Measurements from ENCODE around the gene WAPL. TPM values are rescaled to one million over a fixed set of nuclear protein-coding genes. Genes with fewer than 3 reads are reported as not detected.

WAPL gene
- total and polyA plus RNA-seq, 9 of the 15 experiments (the other 6 are each of a cell fraction or from before 2014, with no cell fraction given): 14.3 to 36.4 (median 25.3) TPM

DNA sequence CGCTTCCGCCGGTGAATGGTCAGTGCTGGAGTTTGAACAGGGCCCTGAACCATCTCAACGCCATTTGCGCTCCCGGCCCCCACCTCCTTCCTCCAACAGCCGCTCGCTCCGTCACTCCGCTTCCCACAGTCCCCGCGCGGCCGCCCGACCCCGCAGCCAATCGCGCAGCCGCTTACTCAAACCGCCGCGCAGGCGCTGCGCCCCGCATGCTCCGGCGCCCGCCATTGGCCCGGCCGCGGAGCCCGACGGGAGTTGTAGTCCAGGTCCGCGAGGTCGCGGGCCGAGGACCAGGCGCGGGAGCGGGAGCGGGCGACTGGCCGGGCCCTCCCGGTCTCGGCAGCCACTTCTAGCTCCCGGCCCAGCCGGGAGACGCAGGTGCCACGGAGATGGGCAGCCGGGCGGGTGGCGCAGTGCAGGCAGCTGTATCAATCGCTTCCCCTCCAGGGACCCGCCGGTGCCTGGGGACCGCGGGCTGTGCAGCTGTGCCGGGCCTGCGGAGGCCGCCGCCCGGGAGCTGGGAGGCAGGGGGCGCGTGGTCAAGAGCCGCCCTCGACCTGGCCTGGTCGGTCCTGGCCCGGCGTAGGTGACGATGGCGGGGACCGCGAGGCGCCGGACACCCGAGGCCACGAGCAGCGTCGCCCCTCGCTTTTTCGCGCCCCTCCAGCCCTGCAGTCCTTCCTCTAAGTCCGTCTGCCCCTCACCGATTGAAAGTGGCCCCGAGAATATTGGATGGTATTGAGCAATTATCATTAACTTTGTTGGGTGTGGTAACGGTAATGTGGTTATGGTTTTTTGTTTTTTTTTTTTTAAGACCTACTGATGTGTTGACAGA lies at the start of gene WAPL (continued):
- TF ChIP-seq, protein P1, sequence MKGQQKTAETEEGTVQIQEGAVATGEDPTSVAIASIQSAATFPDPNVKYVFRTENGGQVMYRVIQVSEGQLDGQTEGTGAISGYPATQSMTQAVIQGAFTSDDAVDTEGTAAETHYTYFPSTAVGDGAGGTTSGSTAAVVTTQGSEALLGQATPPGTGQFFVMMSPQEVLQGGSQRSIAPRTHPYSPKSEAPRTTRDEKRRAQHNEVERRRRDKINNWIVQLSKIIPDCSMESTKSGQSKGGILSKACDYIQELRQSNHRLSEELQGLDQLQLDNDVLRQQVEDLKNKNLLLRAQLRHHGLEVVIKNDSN (CRISPR knock-in tag; IDR thresholded peaks at IDR 0.05): no peak
- TF ChIP-seq CREB1 (IDR thresholded peaks at IDR 0.05): peak; percentile 74
- peak; percentile 85 for TF ChIP-seq CREB1 (CRISPR knock-in tag; IDR thresholded peaks at IDR 0.05)
- TF ChIP-seq NFRKB (IDR thresholded peaks at IDR 0.05; ENCODE audit: low read depth): peak; percentile 19; the same call in 1 of the 2 replicates
- 0 out of 2 replicates have a peak, but pooled peaks have one; percentile 33 for TF ChIP-seq ZNF76 (CRISPR knock-in tag; IDR thresholded peaks at IDR 0.05; ENCODE audit: borderline replicate concordance)
- TF ChIP-seq HOXB6 (CRISPR knock-in tag; IDR thresholded peaks at IDR 0.05; ENCODE audit: borderline replicate concordance): no peak
- no peak for TF ChIP-seq ZNF695 (CRISPR knock-in tag; IDR thresholded peaks at IDR 0.05)
- TF ChIP-seq, protein P2, sequence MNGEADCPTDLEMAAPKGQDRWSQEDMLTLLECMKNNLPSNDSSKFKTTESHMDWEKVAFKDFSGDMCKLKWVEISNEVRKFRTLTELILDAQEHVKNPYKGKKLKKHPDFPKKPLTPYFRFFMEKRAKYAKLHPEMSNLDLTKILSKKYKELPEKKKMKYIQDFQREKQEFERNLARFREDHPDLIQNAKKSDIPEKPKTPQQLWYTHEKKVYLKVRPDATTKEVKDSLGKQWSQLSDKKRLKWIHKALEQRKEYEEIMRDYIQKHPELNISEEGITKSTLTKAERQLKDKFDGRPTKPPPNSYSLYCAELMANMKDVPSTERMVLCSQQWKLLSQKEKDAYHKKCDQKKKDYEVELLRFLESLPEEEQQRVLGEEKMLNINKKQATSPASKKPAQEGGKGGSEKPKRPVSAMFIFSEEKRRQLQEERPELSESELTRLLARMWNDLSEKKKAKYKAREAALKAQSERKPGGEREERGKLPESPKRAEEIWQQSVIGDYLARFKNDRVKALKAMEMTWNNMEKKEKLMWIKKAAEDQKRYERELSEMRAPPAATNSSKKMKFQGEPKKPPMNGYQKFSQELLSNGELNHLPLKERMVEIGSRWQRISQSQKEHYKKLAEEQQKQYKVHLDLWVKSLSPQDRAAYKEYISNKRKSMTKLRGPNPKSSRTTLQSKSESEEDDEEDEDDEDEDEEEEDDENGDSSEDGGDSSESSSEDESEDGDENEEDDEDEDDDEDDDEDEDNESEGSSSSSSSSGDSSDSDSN (IDR thresholded peaks at IDR 0.05; ENCODE audit: borderline replicate concordance in 1 of 2, low read depth in 2 of 2, low read length in 2 of 2): peak; percentile 74; a peak in 1 of 4 replicates
- TF ChIP-seq ZNF436 (CRISPR knock-in tag; IDR thresholded peaks at IDR 0.05): no peak
- TF ChIP-seq, protein P3, sequence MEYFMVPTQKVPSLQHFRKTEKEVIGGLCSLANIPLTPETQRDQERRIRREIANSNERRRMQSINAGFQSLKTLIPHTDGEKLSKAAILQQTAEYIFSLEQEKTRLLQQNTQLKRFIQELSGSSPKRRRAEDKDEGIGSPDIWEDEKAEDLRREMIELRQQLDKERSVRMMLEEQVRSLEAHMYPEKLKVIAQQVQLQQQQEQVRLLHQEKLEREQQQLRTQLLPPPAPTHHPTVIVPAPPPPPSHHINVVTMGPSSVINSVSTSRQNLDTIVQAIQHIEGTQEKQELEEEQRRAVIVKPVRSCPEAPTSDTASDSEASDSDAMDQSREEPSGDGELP (CRISPR knock-in tag; IDR thresholded peaks at IDR 0.05; ENCODE audit: borderline replicate concordance): peak; percentile 31; the same call in 1 of the 2 replicates
- no peak for TF ChIP-seq MTF1 (CRISPR knock-in tag; IDR thresholded peaks at IDR 0.05; ENCODE audit: borderline replicate concordance)
- TF ChIP-seq BACH1 (tag; IDR thresholded peaks at IDR 0.05): no peak
- no peak for TF ChIP-seq BHLHE40 (IDR thresholded peaks at IDR 0.05; ENCODE audit: low read length)
- no peak for TF ChIP-seq ZNF217 (CRISPR knock-in tag; IDR thresholded peaks at IDR 0.05)
- no peak; the same call in 1 of the 2 replicates for TF ChIP-seq TCF3 (CRISPR knock-in tag; IDR thresholded peaks at IDR 0.05)
- TF ChIP-seq ESRRB (CRISPR knock-in tag; IDR thresholded peaks at IDR 0.05; ENCODE audit: borderline replicate concordance): no peak
- no peak for TF ChIP-seq ERF (CRISPR knock-in tag; IDR thresholded peaks at IDR 0.05)
- no peak for TF ChIP-seq ZNF707 (CRISPR knock-in tag; conservative IDR thresholded peaks at IDR 0.05)
- no peak for TF ChIP-seq GTF2F1 (IDR thresholded peaks at IDR 0.05; ENCODE audit: low read depth, low read length)
- no peak for TF ChIP-seq GATA2 (CRISPR knock-in tag; IDR thresholded peaks at IDR 0.05)
- TF ChIP-seq MIER1 (IDR thresholded peaks at IDR 0.05; ENCODE audit: low read depth): no peak
- peak; percentile 64 for TF ChIP-seq FOS (IDR thresholded peaks at IDR 0.05; ENCODE audit: extremely low read depth, insufficient read length)
- TF ChIP-seq SAFB (IDR thresholded peaks at IDR 0.05; ENCODE audit: borderline replicate concordance, low read depth, low read length): no peak
- TF ChIP-seq MTA1 (IDR thresholded peaks at IDR 0.05; ENCODE audit: borderline replicate concordance): no peak
- TF ChIP-seq, protein P4, sequence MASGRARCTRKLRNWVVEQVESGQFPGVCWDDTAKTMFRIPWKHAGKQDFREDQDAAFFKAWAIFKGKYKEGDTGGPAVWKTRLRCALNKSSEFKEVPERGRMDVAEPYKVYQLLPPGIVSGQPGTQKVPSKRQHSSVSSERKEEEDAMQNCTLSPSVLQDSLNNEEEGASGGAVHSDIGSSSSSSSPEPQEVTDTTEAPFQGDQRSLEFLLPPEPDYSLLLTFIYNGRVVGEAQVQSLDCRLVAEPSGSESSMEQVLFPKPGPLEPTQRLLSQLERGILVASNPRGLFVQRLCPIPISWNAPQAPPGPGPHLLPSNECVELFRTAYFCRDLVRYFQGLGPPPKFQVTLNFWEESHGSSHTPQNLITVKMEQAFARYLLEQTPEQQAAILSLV (tag; IDR thresholded peaks at IDR 0.05): no peak

Measured in K562 (cell line).